ENCODE results near the gene SNHG17. TPM values are rescaled to one million over a fixed set of nuclear protein-coding genes. Genes with fewer than 3 reads are reported as not detected.
"Not testable (repeated sequence)": the region's sequence is repeated elsewhere in the genome, so short reads cannot be mapped to it uniquely, and the experiment has no call there.

Gene SNHG17
- total RNA-seq, 1 donor from 2014 or later, result 75.2 TPM

DNA sequence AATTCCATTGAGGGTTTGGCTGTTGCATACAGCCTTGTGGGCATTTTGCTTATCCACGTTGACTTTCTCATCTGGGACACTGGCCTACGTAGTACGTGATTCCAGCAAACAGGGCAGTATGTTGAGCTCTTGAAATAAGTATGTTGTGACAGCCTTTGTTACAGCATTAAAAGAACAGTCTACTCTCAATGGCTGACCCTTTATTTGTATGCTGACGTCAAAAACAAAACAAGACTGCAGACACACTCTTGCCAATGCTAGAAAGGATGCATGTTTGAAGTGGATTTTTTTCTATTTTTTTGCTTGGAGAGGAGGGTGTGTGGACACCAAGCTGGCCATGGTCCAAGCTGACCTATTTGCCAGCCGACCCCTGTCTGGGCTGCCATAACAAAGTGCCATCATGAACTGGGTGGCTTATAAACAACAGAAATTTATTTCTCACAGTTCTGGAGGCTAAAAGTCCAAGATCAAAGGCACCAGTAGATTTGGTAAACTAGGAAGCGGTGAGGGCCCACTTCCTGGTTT is 10.8 kb upstream of the SNHG17 start:
- ATAC-seq (ENCODE audit: low read depth), result no peak
- POLR2A ChIA-PET, result interaction anchor here (0.6 to 5.5 kb wide), 6 partner anchors 8 to 1072 kb away, joined by 3 to 239 read pairs (median 12); partner anchors contain the start of genes RALGAPB, RPRD1B, SNHG17 and TTI1
- Mint-ChIP-seq H3K4me3 (peak overlapping the region; percentile 87), H3K4me1 (peaks cover 29% of the 10 kb centered on the region), H3K27ac (peak overlapping the region; percentile 74), H3K27me3 (peaks cover 9% of the 10 kb centered on the region), H3K36me3 (ENCODE audit: low read depth) (peaks cover 27% of the 10 kb centered on the region), H3K9me3 (no peaks in the 10 kb centered on the region)
- TF ChIP-seq, protein P1, sequence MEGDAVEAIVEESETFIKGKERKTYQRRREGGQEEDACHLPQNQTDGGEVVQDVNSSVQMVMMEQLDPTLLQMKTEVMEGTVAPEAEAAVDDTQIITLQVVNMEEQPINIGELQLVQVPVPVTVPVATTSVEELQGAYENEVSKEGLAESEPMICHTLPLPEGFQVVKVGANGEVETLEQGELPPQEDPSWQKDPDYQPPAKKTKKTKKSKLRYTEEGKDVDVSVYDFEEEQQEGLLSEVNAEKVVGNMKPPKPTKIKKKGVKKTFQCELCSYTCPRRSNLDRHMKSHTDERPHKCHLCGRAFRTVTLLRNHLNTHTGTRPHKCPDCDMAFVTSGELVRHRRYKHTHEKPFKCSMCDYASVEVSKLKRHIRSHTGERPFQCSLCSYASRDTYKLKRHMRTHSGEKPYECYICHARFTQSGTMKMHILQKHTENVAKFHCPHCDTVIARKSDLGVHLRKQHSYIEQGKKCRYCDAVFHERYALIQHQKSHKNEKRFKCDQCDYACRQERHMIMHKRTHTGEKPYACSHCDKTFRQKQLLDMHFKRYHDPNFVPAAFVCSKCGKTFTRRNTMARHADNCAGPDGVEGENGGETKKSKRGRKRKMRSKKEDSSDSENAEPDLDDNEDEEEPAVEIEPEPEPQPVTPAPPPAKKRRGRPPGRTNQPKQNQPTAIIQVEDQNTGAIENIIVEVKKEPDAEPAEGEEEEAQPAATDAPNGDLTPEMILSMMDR (IDR thresholded peaks at IDR 0.05), result no peak
- CTCF ChIA-PET, result interaction anchor here (0.6 to 3.3 kb wide), 8 partner anchors 8 to 39 kb away, joined by 3 to 102 read pairs (median 10); partner anchors contain the start of genes RALGAPB and SNHG17
- no peak for DNase-seq
- intact Hi-C loops (cut with micrococcal nuclease), result loop anchor here (1.0 to 10.0 kb wide), 4 partner anchors 11 to 519 kb away; partner anchors contain the start of genes ACTR5, DHX35, RALGAPB and SNHG17

GRCh38 chr20:38445381-38445796 is 10.3 kb upstream of the SNHG17 start:
- no peaks in the 10 kb centered on the region for H3K9me3 Mint-ChIP-seq
- CTCF ChIA-PET, result interaction anchor here (2.1 to 3.3 kb wide), 4 partner anchors 7 to 28 kb away, joined by 16 to 102 read pairs (median 26); partner anchors contain the start of genes RALGAPB and SNHG17
- no peak for ATAC-seq (ENCODE audit: low read depth)
- POLR2A ChIA-PET, result interaction anchor here (3.6 to 5.5 kb wide), 2 partner anchors 12 to 27 kb away, joined by 45 to 239 read pairs; partner anchors contain the start of genes RALGAPB and SNHG17
- no peak overlapping the region for H3K4me3 Mint-ChIP-seq
- peaks cover 21% of the 10 kb centered on the region for H3K36me3 Mint-ChIP-seq (ENCODE audit: low read depth)
- TF ChIP-seq, protein P1 (IDR thresholded peaks at IDR 0.05), result no peak
- intact Hi-C loops (cut with micrococcal nuclease), result loop anchor here (5.0 to 10.0 kb wide), 2 partner anchors 302 to 519 kb away; partner anchors contain the start of genes ACTR5 and DHX35
- no peak for DNase-seq
- H3K4me1 Mint-ChIP-seq, result peaks cover 29% of the 10 kb centered on the region
- H3K27me3 Mint-ChIP-seq, result peaks cover 10% of the 10 kb centered on the region
- H3K27ac Mint-ChIP-seq, result no peak overlapping the region

DNA sequence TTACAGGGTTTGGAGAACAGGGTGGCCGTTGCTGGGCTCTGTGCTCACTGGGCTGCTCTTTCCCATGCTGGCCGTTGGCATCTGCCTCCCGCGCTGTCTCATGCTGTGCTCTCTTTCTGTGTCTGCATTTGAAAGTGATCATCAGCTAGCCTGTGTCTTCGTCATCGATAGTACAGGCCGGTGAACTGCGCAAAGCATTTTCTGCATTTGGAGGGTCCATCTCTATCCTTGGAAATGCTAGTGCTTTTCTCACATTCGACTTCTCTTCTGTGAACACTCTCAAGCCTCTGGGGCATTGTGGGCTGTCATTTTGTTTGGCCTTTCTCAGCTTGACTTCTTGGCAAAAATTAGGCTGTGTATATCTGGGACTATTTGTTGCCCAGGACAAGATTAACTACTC is 6.8 kb upstream of the SNHG17 start:
- Mint-ChIP-seq H3K9me3 (no peaks in the 10 kb centered on the region), H3K36me3 (ENCODE audit: low read depth) (no peaks in the 10 kb centered on the region), H3K27ac (no peak overlapping the region), H3K27me3 (peaks cover 23% of the 10 kb centered on the region), H3K4me3 (no peak overlapping the region), H3K4me1 (peaks cover 6% of the 10 kb centered on the region)
- POLR2A ChIA-PET, result no interaction called here
- CTCF ChIA-PET, result no interaction called here
- ATAC-seq (ENCODE audit: low read depth), result no peak
- intact Hi-C loops (cut with micrococcal nuclease), result loop anchor here (10.0 kb wide), 1 partner anchor 523 kb away; the partner anchor contains the start of gene DHX35
- TF ChIP-seq, protein P1 (IDR thresholded peaks at IDR 0.05), result no peak
- no peak for DNase-seq

DNA sequence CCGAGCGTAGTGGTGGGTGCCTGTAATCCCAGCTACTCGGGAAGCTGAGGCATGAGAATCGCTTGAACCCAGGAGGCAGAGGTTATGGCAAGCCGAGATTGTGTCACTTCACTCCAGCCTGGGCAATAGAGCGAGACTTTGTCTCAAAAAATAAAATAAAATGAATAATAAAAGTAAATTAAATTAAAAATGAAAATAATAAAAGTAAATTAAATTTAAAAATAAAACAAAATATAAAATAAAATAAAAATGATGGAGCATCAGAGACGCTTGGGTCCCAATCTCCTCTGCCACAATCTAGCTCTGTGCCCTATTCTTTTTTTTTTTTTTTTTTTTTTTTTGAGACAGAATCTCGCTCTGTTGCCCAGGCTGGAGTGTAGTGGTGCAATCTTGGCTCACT is 6.0 kb upstream of the SNHG17 start:
- ATAC-seq (ENCODE audit: low read depth); H3K27ac Mint-ChIP-seq; DNase-seq; CTCF ChIA-PET; H3K36me3 Mint-ChIP-seq (ENCODE audit: low read depth); H3K4me3 Mint-ChIP-seq; POLR2A ChIA-PET; H3K9me3 Mint-ChIP-seq; H3K4me1 Mint-ChIP-seq: not testable (repeated sequence)
- intact Hi-C loops (cut with micrococcal nuclease), result loop anchor here (10.0 kb wide), 1 partner anchor 524 kb away; the partner anchor contains the start of gene DHX35
- peaks cover 24% of the 10 kb centered on the region for H3K27me3 Mint-ChIP-seq

GRCh38 chr20:38437796-38438195 is 2.7 kb upstream of the SNHG17 start:
- Mint-ChIP-seq H3K27ac (no peak overlapping the region), H3K4me3 (no peak overlapping the region), H3K4me1 (peaks cover 21% of the 10 kb centered on the region), H3K9me3 (no peaks in the 10 kb centered on the region), H3K36me3 (ENCODE audit: low read depth) (peaks cover 21% of the 10 kb centered on the region), H3K27me3 (peaks cover 24% of the 10 kb centered on the region)
- intact Hi-C loops (cut with micrococcal nuclease), result loop anchor here (10.0 kb wide), 1 partner anchor 403 kb away; the partner anchor contains the start of genes RPRD1B and TTI1
- CTCF ChIA-PET, result interaction anchor here (2.8 kb wide), 1 partner anchor 9 kb away, joined by 19 read pairs; no protein-coding TSS in a partner anchor
- no peak for ATAC-seq (ENCODE audit: low read depth)
- POLR2A ChIA-PET, result interaction anchor here (2.4 kb wide), 1 partner anchor 9 kb away, joined by 19 read pairs; no protein-coding TSS in a partner anchor
- TF ChIP-seq, protein P1 (IDR thresholded peaks at IDR 0.05), result no peak
- DNase-seq, result no peak
